ENCODE results near the gene ANKRD28.

Gene ANKRD28

DNA sequence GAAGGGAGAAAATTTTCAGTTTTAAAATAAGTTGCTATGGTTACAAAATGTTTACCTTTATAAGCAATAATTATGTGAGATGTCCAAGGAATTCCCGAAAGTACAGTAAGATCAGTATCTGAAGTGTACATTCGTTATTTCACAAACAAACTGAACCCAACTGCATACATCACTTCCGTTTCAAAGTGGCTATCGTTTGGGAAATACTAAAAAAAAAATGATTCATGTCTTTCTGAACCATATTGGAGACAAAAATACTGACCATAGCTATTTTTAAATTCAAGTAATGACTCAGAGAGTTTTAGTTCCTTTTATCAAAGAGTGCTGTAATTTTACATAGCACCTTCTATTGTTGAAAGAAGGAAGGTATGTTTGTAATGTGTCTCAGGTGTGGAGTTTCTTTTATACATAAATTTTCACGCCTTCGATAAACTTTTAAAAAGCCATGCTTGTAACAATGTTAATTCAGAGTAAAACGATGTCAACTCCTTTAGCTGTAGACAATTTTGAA is 8.0 kb upstream of the ANKRD28 start:
- peaks cover 76% of the 10 kb centered on the region for H3K4me1 ChIP-seq (ENCODE audit: insufficient read depth, low read length, poor library complexity, severe bottlenecking)
- no peak overlapping the region for H2AFZ ChIP-seq (ENCODE audit: low read length)
- H3K79me2 ChIP-seq (ENCODE audit: insufficient read depth, low read length) = peaks cover 79% of the 10 kb centered on the region
- H3K27me3 ChIP-seq (ENCODE audit: insufficient read depth, low read length, poor library complexity, severe bottlenecking) = no peaks in the 10 kb centered on the region
- H4K20me1 ChIP-seq (ENCODE audit: insufficient read depth, low read length, poor library complexity, severe bottlenecking) = peaks cover 3% of the 10 kb centered on the region
- no peaks in the 10 kb centered on the region for H3K36me3 ChIP-seq (ENCODE audit: insufficient read depth, low read length)
- no peaks in the 10 kb centered on the region for H3K9me3 ChIP-seq (ENCODE audit: insufficient read depth, low read depth, low read length)
- H3K4me3 ChIP-seq (ENCODE audit: low read length, poor library complexity, severe bottlenecking) = no peak overlapping the region
- H3K9me2 ChIP-seq (replicated peaks; ENCODE audit: low read depth, low read length) = no peaks in the 10 kb centered on the region
- TF ChIP-seq, protein P1, sequence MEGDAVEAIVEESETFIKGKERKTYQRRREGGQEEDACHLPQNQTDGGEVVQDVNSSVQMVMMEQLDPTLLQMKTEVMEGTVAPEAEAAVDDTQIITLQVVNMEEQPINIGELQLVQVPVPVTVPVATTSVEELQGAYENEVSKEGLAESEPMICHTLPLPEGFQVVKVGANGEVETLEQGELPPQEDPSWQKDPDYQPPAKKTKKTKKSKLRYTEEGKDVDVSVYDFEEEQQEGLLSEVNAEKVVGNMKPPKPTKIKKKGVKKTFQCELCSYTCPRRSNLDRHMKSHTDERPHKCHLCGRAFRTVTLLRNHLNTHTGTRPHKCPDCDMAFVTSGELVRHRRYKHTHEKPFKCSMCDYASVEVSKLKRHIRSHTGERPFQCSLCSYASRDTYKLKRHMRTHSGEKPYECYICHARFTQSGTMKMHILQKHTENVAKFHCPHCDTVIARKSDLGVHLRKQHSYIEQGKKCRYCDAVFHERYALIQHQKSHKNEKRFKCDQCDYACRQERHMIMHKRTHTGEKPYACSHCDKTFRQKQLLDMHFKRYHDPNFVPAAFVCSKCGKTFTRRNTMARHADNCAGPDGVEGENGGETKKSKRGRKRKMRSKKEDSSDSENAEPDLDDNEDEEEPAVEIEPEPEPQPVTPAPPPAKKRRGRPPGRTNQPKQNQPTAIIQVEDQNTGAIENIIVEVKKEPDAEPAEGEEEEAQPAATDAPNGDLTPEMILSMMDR (conservative IDR thresholded peaks at IDR 0.05; ENCODE audit: low read length) = no peak
- no peak for TF ChIP-seq EZH2phosphoT487 (IDR thresholded peaks at IDR 0.05; ENCODE audit: borderline replicate concordance)
- H3K4me2 ChIP-seq (ENCODE audit: low read depth, low read length, poor library complexity, severe bottlenecking) = peak overlapping the region; percentile 69
- peak overlapping the region; percentile 26 for H3K9ac ChIP-seq (ENCODE audit: low read depth, low read length, poor library complexity, severe bottlenecking)
- peaks cover 5% of the 10 kb centered on the region; the same call in 1 of the 2 replicates for H3F3A ChIP-seq (ENCODE audit: low read depth)

DNA sequence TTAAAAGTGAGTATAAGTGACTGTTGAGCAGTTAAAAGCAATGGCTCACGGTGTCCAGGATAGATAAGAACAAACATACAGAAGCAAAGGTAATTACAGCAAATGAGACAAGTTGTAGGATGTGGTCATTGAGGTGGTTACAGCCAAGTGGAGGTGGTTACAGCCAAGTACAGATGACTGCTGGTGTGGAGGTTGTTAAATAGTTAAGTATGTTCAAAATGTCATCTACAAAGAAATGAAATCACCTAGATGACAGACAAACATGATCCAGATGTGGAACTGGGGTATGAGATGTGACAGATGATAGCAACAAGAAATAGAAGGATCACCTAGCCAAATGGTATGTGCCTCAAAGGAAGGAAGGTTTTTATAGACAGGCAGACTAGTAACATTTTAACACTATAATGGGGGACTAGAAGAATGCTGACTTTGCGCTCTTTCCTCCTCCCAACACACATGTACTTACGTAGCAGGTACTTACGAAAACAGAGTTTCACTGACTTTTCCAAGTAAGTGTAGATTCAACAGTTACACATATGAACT is 6.8 kb upstream of the ANKRD28 start:
- Histone ChIP-seq H3K4me3 (ENCODE audit: low read length, poor library complexity, severe bottlenecking) (peak overlapping the region; percentile 50), H3F3A (ENCODE audit: low read depth) (peaks cover 5% of the 10 kb centered on the region; the same call in 1 of the 2 replicates), H3K9me3 (ENCODE audit: insufficient read depth, low read depth, low read length) (no peaks in the 10 kb centered on the region), H3K27me3 (ENCODE audit: insufficient read depth, low read length, poor library complexity, severe bottlenecking) (no peaks in the 10 kb centered on the region), H3K4me1 (ENCODE audit: insufficient read depth, low read length, poor library complexity, severe bottlenecking) (peaks cover 77% of the 10 kb centered on the region), H2AFZ (ENCODE audit: low read length) (no peak overlapping the region), H3K9me2 (replicated peaks; ENCODE audit: low read depth, low read length) (no peaks in the 10 kb centered on the region), H4K20me1 (ENCODE audit: insufficient read depth, low read length, poor library complexity, severe bottlenecking) (no peaks in the 10 kb centered on the region), H3K4me2 (ENCODE audit: low read depth, low read length, poor library complexity, severe bottlenecking) (peak overlapping the region; percentile 69), H3K36me3 (ENCODE audit: insufficient read depth, low read length) (no peaks in the 10 kb centered on the region), H3K79me2 (ENCODE audit: insufficient read depth, low read length) (peaks cover 81% of the 10 kb centered on the region), H3K9ac (ENCODE audit: low read depth, low read length, poor library complexity, severe bottlenecking) (peak overlapping the region; percentile 52)
- TF ChIP-seq EZH2phosphoT487 (IDR thresholded peaks at IDR 0.05; ENCODE audit: borderline replicate concordance) = 0 out of 2 replicates have a peak, but pooled peaks have one; percentile 30
- TF ChIP-seq, protein P1 (conservative IDR thresholded peaks at IDR 0.05; ENCODE audit: low read length) = no peak

- no peaks in the 10 kb centered on the region for H4K20me1 ChIP-seq (ENCODE audit: insufficient read depth, low read length, poor library complexity, severe bottlenecking)
- no peak overlapping the region for H2AFZ ChIP-seq (ENCODE audit: low read length)
- peaks cover 77% of the 10 kb centered on the region for H3K4me1 ChIP-seq (ENCODE audit: insufficient read depth, low read length, poor library complexity, severe bottlenecking)
- H3K4me3 ChIP-seq (ENCODE audit: low read length, poor library complexity, severe bottlenecking) = peak overlapping the region; percentile 50
- no peaks in the 10 kb centered on the region for H3K36me3 ChIP-seq (ENCODE audit: insufficient read depth, low read length)
- peak overlapping the region; percentile 69 for H3K4me2 ChIP-seq (ENCODE audit: low read depth, low read length, poor library complexity, severe bottlenecking)
- no peaks in the 10 kb centered on the region for H3K27me3 ChIP-seq (ENCODE audit: insufficient read depth, low read length, poor library complexity, severe bottlenecking)
- TF ChIP-seq EZH2phosphoT487 (IDR thresholded peaks at IDR 0.05; ENCODE audit: borderline replicate concordance) = no peak
- H3K9me2 ChIP-seq (replicated peaks; ENCODE audit: low read depth, low read length) = no peaks in the 10 kb centered on the region
- H3K9me3 ChIP-seq (ENCODE audit: insufficient read depth, low read depth, low read length) = no peaks in the 10 kb centered on the region
- peaks cover 81% of the 10 kb centered on the region for H3K79me2 ChIP-seq (ENCODE audit: insufficient read depth, low read length)
- H3F3A ChIP-seq (ENCODE audit: low read depth) = peaks cover 5% of the 10 kb centered on the region; the same call in 1 of the 2 replicates
- H3K9ac ChIP-seq (ENCODE audit: low read depth, low read length, poor library complexity, severe bottlenecking) = peak overlapping the region; percentile 52
These were observed 6.1 kb upstream of the ANKRD28 start for GRCh38 chr3:15803921-15804320.
